ENCODE results near the gene BABAM2. TPM values are rescaled to one million over a fixed set of nuclear protein-coding genes. Genes with fewer than 3 reads are reported as not detected.

BABAM2 gene
- total RNA-seq, 2 experiments from 2014 or later, result 19.7 to 33.2 TPM

- H3K4me3 ChIP-seq (ENCODE audit: low read depth, low read length, poor library complexity, severe bottlenecking), result no peak overlapping the region
- no peaks in the 10 kb centered on the region for H3K9me2 ChIP-seq (ENCODE audit: insufficient read depth, low read length)
- H3K4me1 ChIP-seq (ENCODE audit: insufficient read depth, low read length, poor library complexity, severe bottlenecking), result no peaks in the 10 kb centered on the region
- POLR2A ChIA-PET, result no interaction called here
- intact Hi-C loops (cut with micrococcal nuclease; ENCODE audit: unreplicated experiment), result no loop called here
- CTCF ChIA-PET (ENCODE audit: unreplicated experiment), result no interaction called here
- no peak overlapping the region for H3K4me2 ChIP-seq (ENCODE audit: low read length)
- H2AFZ ChIP-seq (ENCODE audit: low read length), result no peak overlapping the region
- H3K36me3 ChIP-seq (ENCODE audit: insufficient read depth, low read length), result no peaks in the 10 kb centered on the region
- no peaks in the 10 kb centered on the region for H4K20me1 ChIP-seq (ENCODE audit: insufficient read depth, low read length)
- H3K79me2 ChIP-seq (ENCODE audit: insufficient read depth, low read depth, low read length), result no peaks in the 10 kb centered on the region
- TF ChIP-seq EZH2phosphoT487 (IDR thresholded peaks at IDR 0.05; ENCODE audit: borderline replicate concordance, low read depth, low read length), result no peak
- TF ChIP-seq CTCF (conservative IDR thresholded peaks at IDR 0.05; ENCODE audit: low read length), result no peak
- no TSS peak for BruUV-seq (replicated peaks)
- no peak for DNase-seq (ENCODE audit: low spot score)
- H3K27ac ChIP-seq (ENCODE audit: low read depth, low read length, poor library complexity, severe bottlenecking), result no peak overlapping the region
- no peaks in the 10 kb centered on the region for H3K9me3 ChIP-seq (ENCODE audit: low read length)
These were observed 474.6 kb downstream of the BABAM2 start for GRCh38 chr2:28365158-28365557.

- Histone ChIP-seq H3K9me2 (ENCODE audit: insufficient read depth, low read length) (no peaks in the 10 kb centered on the region), H2AFZ (ENCODE audit: low read length) (no peak overlapping the region), H3K4me2 (ENCODE audit: low read length) (no peak overlapping the region), H3K27ac (ENCODE audit: low read depth, low read length, poor library complexity, severe bottlenecking) (no peak overlapping the region), H3K4me1 (ENCODE audit: insufficient read depth, low read length, poor library complexity, severe bottlenecking) (no peaks in the 10 kb centered on the region), H3K9me3 (ENCODE audit: low read length) (no peaks in the 10 kb centered on the region), H3K36me3 (ENCODE audit: insufficient read depth, low read length) (no peaks in the 10 kb centered on the region), H3K4me3 (ENCODE audit: low read depth, low read length, poor library complexity, severe bottlenecking) (no peak overlapping the region), H4K20me1 (ENCODE audit: insufficient read depth, low read length) (no peaks in the 10 kb centered on the region), H3K79me2 (ENCODE audit: insufficient read depth, low read depth, low read length) (no peaks in the 10 kb centered on the region)
- DNase-seq (ENCODE audit: low spot score), result no peak
- ChIA-PET POLR2A (no interaction called here), CTCF (ENCODE audit: unreplicated experiment) (no interaction called here)
- intact Hi-C loops (cut with micrococcal nuclease; ENCODE audit: unreplicated experiment), result no loop called here
- TF ChIP-seq EZH2phosphoT487 (IDR thresholded peaks at IDR 0.05; ENCODE audit: borderline replicate concordance, low read depth, low read length) (no peak), CTCF (conservative IDR thresholded peaks at IDR 0.05; ENCODE audit: low read length) (no peak)
- no TSS peak for BruUV-seq (replicated peaks)
These were observed 475.6 kb downstream of the BABAM2 start for GRCh38 chr2:28366149-28366495.

- no TSS peak for BruUV-seq (replicated peaks)
These were observed 476.2 kb downstream of the BABAM2 start for GRCh38 chr2:28366496-28367282.

More at GRCh38 chr2:28366496-28367282, 476.2 kb downstream of the BABAM2 start:
- no peak overlapping the region for H3K27ac ChIP-seq (ENCODE audit: low read depth, low read length, poor library complexity, severe bottlenecking)
- ChIA-PET CTCF (ENCODE audit: unreplicated experiment) (no interaction called here), POLR2A (no interaction called here)
- no peaks in the 10 kb centered on the region for H3K9me2 ChIP-seq (ENCODE audit: insufficient read depth, low read length)
- intact Hi-C loops (cut with micrococcal nuclease; ENCODE audit: unreplicated experiment), result no loop called here
- no peak overlapping the region for H3K4me2 ChIP-seq (ENCODE audit: low read length)
- H3K9me3 ChIP-seq (ENCODE audit: low read length), result no peaks in the 10 kb centered on the region
- TF ChIP-seq CTCF (conservative IDR thresholded peaks at IDR 0.05; ENCODE audit: low read length) (no peak), EZH2phosphoT487 (IDR thresholded peaks at IDR 0.05; ENCODE audit: borderline replicate concordance, low read depth, low read length) (no peak)
- H3K4me3 ChIP-seq (ENCODE audit: low read depth, low read length, poor library complexity, severe bottlenecking), result no peak overlapping the region
- H2AFZ ChIP-seq (ENCODE audit: low read length), result no peak overlapping the region
- no peaks in the 10 kb centered on the region for H4K20me1 ChIP-seq (ENCODE audit: insufficient read depth, low read length)
- no peaks in the 10 kb centered on the region for H3K79me2 ChIP-seq (ENCODE audit: insufficient read depth, low read depth, low read length)
- no peaks in the 10 kb centered on the region for H3K4me1 ChIP-seq (ENCODE audit: insufficient read depth, low read length, poor library complexity, severe bottlenecking)
- no peaks in the 10 kb centered on the region for H3K36me3 ChIP-seq (ENCODE audit: insufficient read depth, low read length)
- no peak for DNase-seq (ENCODE audit: low spot score)
